Measurements from ENCODE around the gene MAGI2. TPM values are rescaled to one million over a fixed set of nuclear protein-coding genes. Genes with fewer than 3 reads are reported as not detected.

The MAGI2 gene
- total RNA-seq, 3 donors from 2014 or later, result 0.10 to 0.16 (median 0.14) TPM

GRCh38 chr7:78179827-78180477 lies 1273.5 kb downstream of the MAGI2 start:
- no peak for DNase-seq
- Mint-ChIP-seq H3K27me3 (ENCODE audit: low read depth) (no peaks in the 10 kb centered on the region), H3K36me3 (ENCODE audit: insufficient read depth) (no peaks in the 10 kb centered on the region), H3K4me1 (ENCODE audit: low read depth) (no peaks in the 10 kb centered on the region), H3K9me3 (no peaks in the 10 kb centered on the region), H3K4me3 (no peak overlapping the region)
- no peak for ATAC-seq

- no peak overlapping the region for H3K4me3 Mint-ChIP-seq
- DNase-seq (no peak), ATAC-seq (no peak)
- no peaks in the 10 kb centered on the region for H3K4me1 Mint-ChIP-seq (ENCODE audit: low read depth)
- no peaks in the 10 kb centered on the region for H3K27me3 Mint-ChIP-seq (ENCODE audit: low read depth)
- H3K36me3 Mint-ChIP-seq (ENCODE audit: insufficient read depth), result no peaks in the 10 kb centered on the region
- H3K9me3 Mint-ChIP-seq, result no peaks in the 10 kb centered on the region
Measured at GRCh38 chr7:78179211-78179610, 1274.3 kb downstream of the MAGI2 start.

- ATAC-seq, result no peak
- Mint-ChIP-seq H3K4me3 (no peak overlapping the region), H3K4me1 (ENCODE audit: low read depth) (no peaks in the 10 kb centered on the region), H3K27me3 (ENCODE audit: low read depth) (no peaks in the 10 kb centered on the region), H3K9me3 (no peaks in the 10 kb centered on the region), H3K36me3 (ENCODE audit: insufficient read depth) (no peaks in the 10 kb centered on the region)
- no peak for DNase-seq
Measured at GRCh38 chr7:78178319-78178718, 1275.1 kb downstream of the MAGI2 start.

GRCh38 chr7:78176171-78176570 lies 1277.3 kb downstream of the MAGI2 start:
- Mint-ChIP-seq H3K4me1 (ENCODE audit: low read depth) (no peaks in the 10 kb centered on the region), H3K27me3 (ENCODE audit: low read depth) (peaks cover 8% of the 10 kb centered on the region), H3K4me3 (no peak overlapping the region), H3K36me3 (ENCODE audit: insufficient read depth) (no peaks in the 10 kb centered on the region), H3K9me3 (no peaks in the 10 kb centered on the region)
- DNase-seq, result no peak
- no peak for ATAC-seq

- no peak overlapping the region for H3K4me3 Mint-ChIP-seq
- ATAC-seq (no peak), DNase-seq (no peak)
- no peaks in the 10 kb centered on the region for H3K4me1 Mint-ChIP-seq (ENCODE audit: low read depth)
- peaks cover 8% of the 10 kb centered on the region for H3K27me3 Mint-ChIP-seq (ENCODE audit: low read depth)
- no peaks in the 10 kb centered on the region for H3K9me3 Mint-ChIP-seq
- no peaks in the 10 kb centered on the region for H3K36me3 Mint-ChIP-seq (ENCODE audit: insufficient read depth)
Measured at GRCh38 chr7:78175330-78176100, 1278.0 kb downstream of the MAGI2 start.

GRCh38 chr7:78173666-78174065 lies 1279.8 kb downstream of the MAGI2 start:
- Mint-ChIP-seq H3K4me1 (ENCODE audit: low read depth) (no peaks in the 10 kb centered on the region), H3K4me3 (no peak overlapping the region), H3K27me3 (ENCODE audit: low read depth) (peaks cover 8% of the 10 kb centered on the region), H3K36me3 (ENCODE audit: insufficient read depth) (no peaks in the 10 kb centered on the region), H3K9me3 (no peaks in the 10 kb centered on the region)
- DNase-seq (no peak), ATAC-seq (no peak)

- no peak for DNase-seq
- Mint-ChIP-seq H3K27me3 (ENCODE audit: low read depth) (peaks cover 8% of the 10 kb centered on the region), H3K4me3 (no peak overlapping the region), H3K4me1 (ENCODE audit: low read depth) (no peaks in the 10 kb centered on the region), H3K36me3 (ENCODE audit: insufficient read depth) (no peaks in the 10 kb centered on the region), H3K9me3 (no peaks in the 10 kb centered on the region)
- ATAC-seq, result no peak
Measured at GRCh38 chr7:78172933-78173591, 1280.4 kb downstream of the MAGI2 start.

- no peak for ATAC-seq
- Mint-ChIP-seq H3K4me1 (ENCODE audit: low read depth) (no peaks in the 10 kb centered on the region), H3K9me3 (no peaks in the 10 kb centered on the region), H3K36me3 (ENCODE audit: insufficient read depth) (no peaks in the 10 kb centered on the region), H3K4me3 (no peak overlapping the region), H3K27me3 (ENCODE audit: low read depth) (peaks cover 8% of the 10 kb centered on the region)
- no peak for DNase-seq
Measured at GRCh38 chr7:78172267-78172757, 1281.2 kb downstream of the MAGI2 start.

GRCh38 chr7:78171398-78171797 lies 1282.1 kb downstream of the MAGI2 start:
- Mint-ChIP-seq H3K9me3 (no peaks in the 10 kb centered on the region), H3K4me3 (no peak overlapping the region), H3K27me3 (ENCODE audit: low read depth) (peaks cover 8% of the 10 kb centered on the region), H3K36me3 (ENCODE audit: insufficient read depth) (no peaks in the 10 kb centered on the region), H3K4me1 (ENCODE audit: low read depth) (no peaks in the 10 kb centered on the region)
- ATAC-seq, result no peak
- no peak for DNase-seq

GRCh38 chr7:78170815-78171214 lies 1282.7 kb downstream of the MAGI2 start:
- H3K36me3 Mint-ChIP-seq (ENCODE audit: insufficient read depth), result no peaks in the 10 kb centered on the region
- ATAC-seq (no peak), DNase-seq (no peak)
- no peaks in the 10 kb centered on the region for H3K4me1 Mint-ChIP-seq (ENCODE audit: low read depth)
- H3K4me3 Mint-ChIP-seq, result no peak overlapping the region
- H3K27me3 Mint-ChIP-seq (ENCODE audit: low read depth), result peaks cover 8% of the 10 kb centered on the region
- no peaks in the 10 kb centered on the region for H3K9me3 Mint-ChIP-seq

- no peaks in the 10 kb centered on the region for H3K36me3 Mint-ChIP-seq (ENCODE audit: insufficient read depth)
- H3K4me1 Mint-ChIP-seq (ENCODE audit: low read depth), result no peaks in the 10 kb centered on the region
- peaks cover 8% of the 10 kb centered on the region for H3K27me3 Mint-ChIP-seq (ENCODE audit: low read depth)
- H3K4me3 Mint-ChIP-seq, result no peak overlapping the region
- DNase-seq, result no peak
- H3K9me3 Mint-ChIP-seq, result no peaks in the 10 kb centered on the region
- no peak for ATAC-seq
Measured at GRCh38 chr7:78169992-78170391, 1283.5 kb downstream of the MAGI2 start.

- Mint-ChIP-seq H3K4me3 (no peak overlapping the region), H3K36me3 (ENCODE audit: insufficient read depth) (no peaks in the 10 kb centered on the region), H3K9me3 (no peaks in the 10 kb centered on the region), H3K4me1 (ENCODE audit: low read depth) (no peaks in the 10 kb centered on the region), H3K27me3 (ENCODE audit: low read depth) (peaks cover 8% of the 10 kb centered on the region)
- DNase-seq (no peak), ATAC-seq (no peak)
Measured at GRCh38 chr7:78168865-78169264, 1284.6 kb downstream of the MAGI2 start.

- H3K36me3 Mint-ChIP-seq (ENCODE audit: insufficient read depth), result no peaks in the 10 kb centered on the region
- no peaks in the 10 kb centered on the region for H3K4me1 Mint-ChIP-seq (ENCODE audit: low read depth)
- no peaks in the 10 kb centered on the region for H3K9me3 Mint-ChIP-seq
- no peak overlapping the region for H3K4me3 Mint-ChIP-seq
- DNase-seq (no peak), ATAC-seq (no peak)
- H3K27me3 Mint-ChIP-seq (ENCODE audit: low read depth), result peaks cover 8% of the 10 kb centered on the region
Measured at GRCh38 chr7:78167860-78168259, 1285.6 kb downstream of the MAGI2 start.

- no peak for ATAC-seq
- Mint-ChIP-seq H3K4me3 (no peak overlapping the region), H3K9me3 (no peaks in the 10 kb centered on the region), H3K27me3 (ENCODE audit: low read depth) (peaks cover 4% of the 10 kb centered on the region), H3K4me1 (ENCODE audit: low read depth) (no peaks in the 10 kb centered on the region), H3K36me3 (ENCODE audit: insufficient read depth) (no peaks in the 10 kb centered on the region)
- DNase-seq, result no peak
Measured at GRCh38 chr7:78165854-78166253, 1287.6 kb downstream of the MAGI2 start.

- H3K36me3 Mint-ChIP-seq (ENCODE audit: insufficient read depth), result no peaks in the 10 kb centered on the region
- ATAC-seq, result no peak
- H3K9me3 Mint-ChIP-seq, result no peaks in the 10 kb centered on the region
- no peaks in the 10 kb centered on the region for H3K4me1 Mint-ChIP-seq (ENCODE audit: low read depth)
- no peak overlapping the region for H3K4me3 Mint-ChIP-seq
- no peak for DNase-seq
- H3K27me3 Mint-ChIP-seq (ENCODE audit: low read depth), result peaks cover 4% of the 10 kb centered on the region
Measured at GRCh38 chr7:78165454-78165853, 1288.0 kb downstream of the MAGI2 start.
